ELR (cell line): ENCODE results near the gene SLA2.

Source experiments
- DNase-seq: peaks from one replicate; pipeline ENCODE4 v3.0.0-alpha.2; 2015; ENCODE audit warnings: low read depth

SLA2 gene

DNA sequence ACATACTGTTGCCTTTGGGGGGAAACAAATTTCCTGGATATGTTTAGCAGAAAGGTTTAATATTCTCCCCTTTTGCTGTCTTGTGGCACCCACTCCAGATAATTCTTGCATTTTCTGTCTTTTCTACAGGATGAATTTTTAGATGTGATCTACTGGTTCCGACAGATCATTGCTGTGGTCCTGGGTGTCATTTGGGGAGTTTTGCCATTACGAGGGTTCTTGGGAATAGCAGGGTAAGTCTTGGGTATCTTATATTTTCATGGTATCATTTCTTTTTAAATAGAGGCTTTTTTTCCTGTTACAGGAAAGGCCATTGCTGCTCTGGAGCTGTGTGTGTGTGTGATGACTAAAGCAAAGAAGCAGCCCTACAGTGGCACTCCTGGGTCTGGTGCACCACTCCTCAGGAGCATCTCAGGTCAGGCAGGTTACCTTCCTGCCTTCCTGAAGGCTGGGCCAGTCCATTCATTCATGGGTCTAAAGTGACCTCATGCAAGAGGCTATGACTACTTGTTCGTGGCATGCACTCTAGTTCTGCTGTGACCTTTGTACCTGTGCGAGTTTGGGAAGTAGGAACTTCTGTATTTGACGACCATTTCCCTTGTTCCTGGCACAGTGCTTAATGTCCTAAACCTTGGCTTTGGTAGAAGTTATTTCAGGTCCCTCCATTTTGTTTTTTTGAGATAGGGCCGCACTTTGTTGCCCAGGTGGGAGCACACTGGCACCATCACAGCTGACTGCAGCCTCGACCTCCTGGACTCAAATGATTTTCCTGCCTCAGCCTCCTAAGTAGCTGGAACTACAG, 38.2 kb downstream of the SLA2 start:
- DNase-seq, result peak; percentile 41

DNA sequence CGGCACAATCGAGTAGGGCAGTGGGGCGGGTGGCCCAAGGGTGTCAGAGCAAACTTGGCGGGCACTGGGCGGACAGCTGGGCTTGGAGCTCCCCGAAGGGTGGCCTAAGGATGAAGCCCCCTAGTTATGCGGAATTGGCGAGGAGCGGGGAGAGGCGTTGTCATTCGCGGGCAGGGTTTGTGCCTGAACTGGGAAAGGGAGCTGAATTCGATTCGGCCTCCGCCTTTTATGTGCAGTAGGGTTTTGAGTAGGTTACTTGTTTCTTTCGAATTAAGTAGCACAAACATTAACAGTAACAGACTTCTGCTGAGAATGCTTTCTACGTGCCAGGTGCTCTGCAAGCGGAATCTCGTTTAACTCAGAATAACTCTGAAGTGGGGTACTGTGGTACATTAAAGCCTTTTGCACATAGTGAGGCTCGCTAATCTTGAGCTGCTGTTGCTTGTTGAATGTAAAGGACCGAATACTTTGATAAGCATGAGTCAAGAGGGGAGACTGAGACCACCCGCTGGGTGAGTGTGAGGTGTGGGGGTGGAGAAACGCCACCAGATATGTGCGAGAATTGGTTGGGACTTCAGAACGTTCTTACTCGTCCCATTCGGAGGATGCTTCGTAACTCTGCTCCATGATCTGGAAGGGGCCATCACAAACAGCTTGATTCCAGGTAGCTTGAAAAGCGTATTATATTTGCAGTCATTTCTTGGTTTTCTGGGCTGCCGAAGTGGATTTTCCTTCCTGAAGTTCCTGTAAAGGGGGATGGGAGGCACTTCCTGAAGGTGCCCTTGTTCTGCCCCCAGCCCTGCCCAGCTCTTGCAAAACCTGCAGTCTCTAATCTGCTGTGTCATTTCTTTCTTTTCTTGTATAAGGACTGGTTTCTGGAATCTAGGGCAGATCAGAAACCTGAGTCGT, 39.6 kb downstream of the SLA2 start:
- peak; percentile 50 for DNase-seq

DNA sequence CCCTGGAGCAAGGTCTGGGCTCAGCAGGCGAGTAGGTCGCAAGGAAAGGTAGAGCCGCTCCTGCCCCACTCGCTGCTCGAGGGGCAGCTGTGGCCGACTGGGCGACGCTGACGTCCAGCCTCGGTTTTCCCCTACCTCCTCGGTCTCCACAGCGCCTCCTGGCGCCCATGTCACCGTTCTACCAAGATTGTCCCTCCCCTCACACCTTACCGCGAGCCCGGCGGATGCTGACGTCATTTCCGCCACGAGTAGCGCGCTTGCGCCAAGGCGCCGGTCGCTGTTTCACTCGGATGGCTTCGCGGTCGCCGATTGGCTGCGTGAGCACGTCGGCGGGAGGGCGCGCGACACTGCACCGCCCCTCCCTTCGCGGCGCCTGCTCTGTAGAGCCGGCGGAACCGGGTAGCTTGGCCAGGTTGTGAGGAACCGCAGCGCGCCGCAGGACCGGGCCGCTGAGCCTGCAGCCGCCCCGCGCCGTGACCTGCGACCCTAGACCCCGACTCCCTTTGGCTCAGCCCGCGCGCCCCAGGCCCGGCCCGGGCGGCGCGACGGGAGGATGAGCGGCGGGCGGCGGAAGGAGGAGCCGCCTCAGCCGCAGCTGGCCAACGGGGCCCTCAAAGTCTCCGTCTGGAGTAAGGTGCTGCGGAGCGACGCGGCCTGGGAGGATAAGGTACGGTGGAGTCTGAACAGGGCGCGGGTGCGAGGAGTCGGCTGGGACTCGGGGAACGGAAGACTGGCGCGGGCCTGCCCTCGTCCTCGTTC, 40.4 kb downstream of the SLA2 start, which contains the start of gene RAB5IF:
RAB5IF (plus strand) TSS at position 381 of the 759 bp plus-strand sequence; CDS start at position 554, 173 bp downstream.
- peak; percentile 100 for DNase-seq

DNA sequence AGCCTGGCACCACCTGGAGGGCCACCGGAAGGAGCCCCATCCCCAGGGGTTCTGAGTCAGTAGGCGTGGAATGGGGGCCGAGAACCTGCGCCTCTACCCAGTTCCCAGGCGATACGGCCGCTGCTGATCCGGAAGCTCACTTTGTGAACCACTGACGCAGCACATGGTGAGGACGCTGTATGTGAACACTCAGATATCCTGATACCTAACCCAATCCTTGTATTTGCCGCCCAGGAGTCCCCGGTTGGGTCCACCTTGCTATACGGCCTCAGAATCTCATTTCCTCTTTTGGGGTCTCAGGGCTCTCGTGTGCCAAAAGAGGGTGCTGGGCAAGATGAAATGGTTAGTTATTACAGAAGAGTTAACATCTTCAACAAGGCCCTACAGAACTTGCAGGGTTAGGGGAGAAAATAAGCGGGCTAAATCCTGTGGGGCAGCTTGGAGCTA, 41.0 kb downstream of the SLA2 start:
- no peak for DNase-seq

DNA sequence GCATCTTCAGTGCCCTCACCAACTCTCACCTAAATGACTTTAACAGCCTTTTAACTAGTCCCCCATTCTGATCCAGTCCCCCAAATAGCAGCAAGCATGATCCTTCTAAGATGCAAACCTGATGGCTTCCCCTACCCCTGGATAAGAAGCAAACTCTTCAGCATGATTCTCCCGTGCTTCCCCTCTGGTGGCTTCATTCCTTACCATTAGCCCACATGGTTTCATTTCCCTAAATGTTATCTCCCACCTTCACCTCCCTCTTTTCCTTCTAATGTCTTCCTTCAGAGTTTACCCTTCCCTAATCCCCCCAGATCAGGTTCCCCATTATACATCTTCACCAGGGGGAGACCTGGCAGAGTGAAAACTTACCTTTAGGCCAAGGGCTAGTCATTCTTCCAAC, 44.5 kb downstream of the SLA2 start:
- no peak for DNase-seq

DNA sequence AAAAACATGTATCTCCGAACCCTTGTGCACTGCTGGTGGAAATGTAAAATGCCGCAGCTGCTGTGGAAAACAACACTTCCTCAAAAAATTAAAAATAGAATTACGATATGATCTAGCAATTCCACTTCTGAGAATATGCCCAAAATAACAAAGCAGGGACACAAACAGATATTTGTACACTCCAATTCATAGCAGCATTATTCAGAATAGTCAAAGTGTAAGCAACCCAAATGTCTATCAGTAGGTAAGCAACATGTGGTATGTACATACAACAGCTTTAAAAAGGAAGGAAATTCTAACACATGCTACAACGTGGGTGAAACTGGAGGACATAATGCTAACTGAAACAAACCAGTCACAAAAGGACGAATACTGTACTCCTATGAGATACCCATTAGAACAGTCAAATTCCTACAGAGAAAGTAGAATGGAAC, 46.1 kb downstream of the SLA2 start:
- DNase-seq, result no peak

DNA sequence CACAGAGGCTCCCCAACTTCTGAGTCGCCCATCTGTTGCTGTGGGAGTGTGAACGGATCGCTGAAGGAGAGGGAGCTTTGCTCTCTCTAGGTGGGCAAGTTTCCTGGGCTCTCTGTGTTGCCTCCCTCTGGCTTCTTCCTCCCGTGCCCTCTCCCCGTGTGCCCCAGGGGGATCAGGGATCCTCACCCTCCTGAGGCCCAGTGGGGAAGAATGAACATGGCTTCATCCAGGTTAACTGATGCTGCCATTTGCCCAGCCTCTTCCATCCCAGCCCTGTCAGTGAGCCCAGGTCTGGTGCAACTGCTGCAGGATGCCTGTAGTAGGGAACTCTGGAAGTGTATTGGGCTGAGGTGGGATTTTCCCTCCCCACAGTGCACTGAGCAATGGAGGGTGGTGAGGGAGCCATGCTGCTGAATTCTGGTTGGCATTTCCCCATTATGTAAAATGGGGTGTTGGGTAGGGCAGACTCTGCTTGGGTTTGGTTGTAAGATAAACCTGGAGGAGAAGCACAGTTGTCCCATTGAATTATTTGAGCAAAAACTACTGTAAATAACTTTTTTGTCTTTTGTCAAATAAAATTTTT, 52.6 kb downstream of the SLA2 start:
- DNase-seq, result no peak

DNA sequence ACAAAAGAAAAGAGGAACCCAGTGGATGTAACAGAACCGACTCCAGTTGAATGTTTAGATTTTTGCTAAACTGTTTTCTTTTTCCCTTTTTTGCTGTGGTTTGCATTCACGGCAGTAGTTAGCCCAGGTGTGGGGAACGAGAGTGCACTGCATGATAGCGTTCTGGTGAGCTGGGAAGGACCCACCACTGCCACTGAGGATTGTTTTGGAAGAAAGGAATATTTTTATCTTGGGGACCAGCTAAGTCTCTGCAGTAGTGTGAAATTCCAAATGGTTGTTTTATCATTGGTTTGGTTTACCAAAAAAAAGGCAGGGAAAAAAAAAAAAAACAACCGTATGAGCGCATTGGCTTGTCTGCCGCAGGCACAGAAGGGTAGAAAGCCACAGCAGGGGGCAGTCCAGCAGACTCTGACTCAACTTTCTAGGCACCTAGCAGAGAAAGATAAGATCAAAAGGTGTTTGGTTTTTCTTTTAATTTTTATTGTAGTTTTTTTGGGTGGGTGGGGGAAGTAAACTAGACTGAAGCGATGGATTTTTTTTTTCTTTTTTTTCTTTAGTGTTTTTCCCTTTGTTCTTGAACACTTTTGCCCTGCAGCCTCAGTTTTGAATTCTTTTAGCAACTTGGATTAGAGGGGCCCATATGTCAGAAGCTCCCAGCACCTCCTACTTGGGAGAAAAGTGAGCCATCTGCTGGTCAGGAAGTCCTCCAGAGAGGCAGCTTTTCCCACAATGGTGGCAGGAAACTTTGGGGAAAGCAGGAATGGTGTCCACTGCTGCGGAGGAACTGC, 53.9 kb downstream of the SLA2 start:
- peak; percentile 66 for DNase-seq

DNA sequence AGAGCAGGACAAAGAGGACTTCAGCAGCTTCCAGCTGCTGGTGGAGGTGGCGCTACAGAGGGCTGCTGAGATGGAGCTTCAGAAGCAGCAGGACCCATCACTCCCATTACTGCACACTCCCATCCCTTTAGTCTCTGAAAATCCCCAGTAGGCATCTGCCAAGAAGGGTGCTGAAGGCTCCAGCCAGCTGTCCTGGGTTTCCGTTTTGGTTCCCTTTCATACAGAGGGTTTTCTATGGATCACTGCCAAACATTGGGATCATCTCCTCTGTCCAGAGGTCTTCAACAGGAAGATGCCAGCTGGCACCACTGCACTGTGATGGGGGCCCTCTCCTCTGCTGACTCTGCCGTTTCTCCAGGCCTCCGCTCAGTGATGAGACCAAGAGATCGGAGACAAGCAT, 54.7 kb downstream of the SLA2 start:
- no peak for DNase-seq

DNA sequence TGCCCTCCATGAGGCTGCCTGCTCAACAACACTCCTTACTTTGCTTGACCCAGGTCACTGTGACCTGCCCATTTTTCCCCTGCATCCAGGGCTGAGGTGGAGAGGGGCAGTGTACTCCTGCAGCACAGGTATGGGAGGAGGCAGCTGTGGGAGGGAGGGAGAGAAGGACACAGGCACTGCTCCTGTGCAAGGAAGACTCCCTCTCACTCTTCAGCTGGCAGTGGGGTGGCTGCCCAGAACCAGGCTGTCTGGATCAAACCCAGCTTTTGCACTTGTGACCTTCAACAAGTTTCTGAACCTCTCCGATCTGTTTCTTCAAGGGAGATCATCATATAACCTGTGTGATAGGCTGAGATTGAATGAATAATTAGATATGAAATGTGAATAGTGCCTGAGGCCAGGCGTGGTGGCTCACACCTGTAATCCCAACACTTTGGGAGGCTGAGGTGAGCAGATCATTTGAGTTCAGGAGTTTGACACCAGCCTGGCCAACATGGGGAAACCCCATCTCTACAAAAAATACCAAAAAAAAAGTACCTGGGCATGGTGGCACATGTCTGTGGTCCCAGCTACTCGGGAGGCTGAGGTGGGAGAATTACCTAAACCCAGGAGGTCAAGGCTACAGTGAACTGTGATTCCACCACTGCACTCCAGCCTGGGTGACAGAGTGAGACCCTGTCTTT, 58.5 kb downstream of the SLA2 start:
- DNase-seq, result no peak

DNA sequence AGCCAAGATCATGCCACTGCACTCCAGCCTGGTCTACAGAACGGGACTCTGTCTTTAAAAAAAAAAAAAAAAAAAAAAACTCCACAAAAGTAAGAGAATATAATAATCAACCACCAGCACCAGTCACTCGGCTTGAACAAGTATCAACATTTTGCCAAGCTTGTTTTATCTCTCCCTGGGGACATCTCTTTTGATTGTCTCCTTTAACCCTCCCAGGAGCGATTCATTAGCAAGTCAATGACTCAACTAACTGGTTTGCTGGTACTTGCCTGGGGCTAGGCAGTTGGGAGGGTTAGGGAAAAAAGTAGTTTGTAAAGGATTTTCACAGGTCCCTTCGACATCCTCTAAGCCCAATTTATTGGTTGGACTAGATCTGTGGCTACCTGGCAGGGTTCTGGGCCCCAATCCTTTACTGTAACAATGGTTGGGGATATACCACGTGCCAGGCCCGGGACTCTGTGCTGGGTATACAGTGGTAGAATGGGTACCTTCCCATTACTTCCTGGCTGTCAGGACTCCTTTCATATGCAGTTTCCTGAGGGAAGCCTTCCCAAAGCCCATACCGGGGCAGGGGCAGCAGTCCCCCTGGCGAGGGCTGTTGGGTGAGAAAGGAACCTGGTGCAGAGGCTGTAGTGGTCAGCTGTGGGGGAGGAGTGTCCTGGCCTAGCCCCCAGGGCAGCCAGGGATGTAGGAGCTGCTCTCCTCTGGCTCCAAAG, 60.4 kb downstream of the SLA2 start:
- DNase-seq, result peak; percentile 91

DNA sequence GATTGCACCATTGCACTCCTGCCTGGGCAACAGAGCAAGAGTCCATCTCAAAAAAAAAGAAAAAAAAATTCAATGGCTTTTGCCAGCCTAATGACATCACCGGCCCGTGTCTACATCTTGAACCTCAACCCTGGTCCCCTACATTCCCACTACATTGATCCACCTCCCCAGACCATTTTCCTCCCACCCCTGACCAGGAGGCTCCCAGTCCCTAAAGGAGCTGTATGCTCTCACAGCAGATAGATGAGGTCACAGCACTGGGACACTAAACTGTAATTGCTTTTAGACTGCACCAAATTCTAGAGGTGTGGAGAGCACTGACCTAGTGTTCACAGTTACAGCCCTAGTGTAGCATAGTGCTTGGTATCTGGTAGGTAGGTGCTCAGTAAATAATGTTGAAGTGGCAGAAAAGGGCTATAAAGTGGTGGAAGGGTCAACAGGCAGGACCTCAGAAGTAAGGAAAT, 61.9 kb downstream of the SLA2 start:
- DNase-seq, result no peak

DNA sequence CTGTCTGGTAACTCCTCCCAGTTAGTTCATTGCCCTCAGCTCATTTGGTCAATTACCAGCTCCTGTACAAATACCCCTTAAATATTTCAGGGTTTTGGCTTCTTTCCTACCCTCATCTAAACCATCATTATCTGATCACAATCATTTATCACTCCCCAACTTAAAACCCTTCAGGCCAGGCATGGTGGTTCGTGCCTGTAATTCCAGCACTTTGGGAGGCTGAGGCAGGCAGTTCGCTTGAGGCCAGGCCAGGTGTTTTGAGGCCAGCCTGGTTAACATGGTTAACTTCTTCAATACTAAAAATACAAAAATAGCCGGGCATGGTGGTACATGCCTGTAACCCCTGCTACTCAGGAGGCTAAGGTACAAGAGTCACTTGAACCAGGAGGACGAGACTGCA, 63.2 kb downstream of the SLA2 start:
- DNase-seq, result no peak

DNA sequence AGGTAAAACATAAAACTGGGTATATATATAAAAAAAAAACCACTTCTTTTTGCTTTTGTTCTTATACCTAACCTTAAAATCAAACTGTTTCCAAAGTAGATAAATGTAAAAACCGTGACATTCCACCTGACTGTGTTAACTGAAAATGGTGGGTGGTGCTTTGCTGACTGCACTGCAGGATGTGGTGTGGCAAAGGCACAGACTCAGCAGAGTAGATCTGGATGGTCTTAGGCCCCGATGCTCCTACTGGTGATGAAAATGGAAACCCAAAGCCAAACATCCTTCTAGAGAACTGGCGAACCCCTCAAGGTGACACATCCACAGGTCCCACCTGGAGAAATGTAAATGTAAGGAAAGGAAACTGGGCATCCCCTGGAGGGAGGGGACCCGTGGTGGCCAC, 63.7 kb downstream of the SLA2 start:
- DNase-seq, result no peak

DNA sequence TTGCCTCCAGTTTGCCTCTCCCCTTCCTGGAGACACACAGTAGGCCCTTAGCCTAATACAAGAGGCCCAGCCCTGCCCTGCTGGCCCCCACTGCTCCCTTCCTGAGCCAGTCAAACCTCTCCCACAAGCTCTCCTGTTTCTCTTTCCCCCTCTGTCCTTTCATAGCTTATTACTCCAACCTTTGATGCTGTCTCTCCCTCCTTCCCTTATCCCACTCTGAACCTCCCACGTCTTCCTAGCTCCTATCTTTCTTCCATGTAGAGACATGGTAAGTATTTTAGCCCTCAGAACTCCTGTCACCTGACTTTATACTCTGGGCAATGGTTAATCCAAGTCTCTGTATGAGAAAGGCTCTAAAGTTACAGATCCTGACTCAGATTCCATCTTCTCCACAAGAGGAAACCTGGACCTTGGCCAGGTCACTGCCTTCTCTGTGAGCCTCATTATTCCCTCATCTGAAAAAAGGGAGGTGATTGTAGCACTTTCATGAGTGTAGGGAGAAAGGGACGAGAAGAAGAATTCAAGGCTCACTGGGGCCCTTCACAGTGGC, 65.9 kb downstream of the SLA2 start:
- peak; percentile 47 for DNase-seq

DNA sequence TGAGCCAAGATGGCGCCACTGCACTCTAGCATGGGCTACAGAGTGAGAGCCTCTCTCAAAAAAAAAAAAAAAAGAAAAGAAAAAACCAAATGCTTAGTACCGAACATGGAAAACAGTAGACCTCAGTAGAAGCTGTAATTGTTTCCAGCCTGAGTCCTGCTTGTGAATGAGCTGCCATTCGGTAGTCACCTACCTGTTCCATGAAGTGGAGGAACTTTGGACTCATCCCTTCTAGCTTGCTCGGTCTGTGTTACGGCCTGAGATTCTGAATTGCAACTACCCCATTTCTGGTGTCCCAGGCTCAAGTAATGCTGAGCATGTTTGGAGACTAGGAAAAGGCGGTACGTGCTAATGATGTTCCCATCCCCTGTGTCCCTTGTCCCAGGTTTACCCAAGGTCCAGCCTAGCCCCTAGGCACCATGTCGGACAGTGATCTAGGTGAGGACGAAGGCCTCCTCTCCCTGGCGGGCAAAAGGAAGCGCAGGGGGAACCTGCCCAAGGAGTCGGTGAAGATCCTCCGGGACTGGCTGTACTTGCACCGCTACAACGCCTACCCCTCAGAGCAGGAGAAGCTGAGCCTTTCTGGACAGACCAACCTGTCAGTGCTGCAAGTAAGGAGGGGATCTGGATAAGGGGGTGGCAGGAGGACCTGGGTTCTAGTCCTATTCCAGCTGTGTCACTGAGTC, 67.5 kb downstream of the SLA2 start:
- DNase-seq, result no peak

DNA sequence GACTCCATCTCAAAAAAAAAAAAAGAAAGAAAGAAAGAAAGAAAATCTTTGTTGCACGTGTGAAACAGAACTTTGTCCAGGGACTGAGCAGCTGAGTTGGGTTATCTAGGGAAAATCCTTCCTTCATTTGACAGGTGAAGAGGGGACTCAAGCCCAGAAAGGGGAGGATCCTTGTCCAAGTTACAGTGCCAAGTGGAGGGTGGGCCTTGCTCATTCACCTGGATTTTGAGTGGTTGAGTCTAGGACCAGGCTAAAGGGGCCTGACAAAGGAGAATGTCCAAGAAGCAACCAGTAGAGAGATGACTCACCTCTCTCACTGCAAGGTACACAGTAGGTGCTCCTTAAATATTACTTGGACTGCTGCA, 69.9 kb downstream of the SLA2 start:
- DNase-seq, result no peak

DNA sequence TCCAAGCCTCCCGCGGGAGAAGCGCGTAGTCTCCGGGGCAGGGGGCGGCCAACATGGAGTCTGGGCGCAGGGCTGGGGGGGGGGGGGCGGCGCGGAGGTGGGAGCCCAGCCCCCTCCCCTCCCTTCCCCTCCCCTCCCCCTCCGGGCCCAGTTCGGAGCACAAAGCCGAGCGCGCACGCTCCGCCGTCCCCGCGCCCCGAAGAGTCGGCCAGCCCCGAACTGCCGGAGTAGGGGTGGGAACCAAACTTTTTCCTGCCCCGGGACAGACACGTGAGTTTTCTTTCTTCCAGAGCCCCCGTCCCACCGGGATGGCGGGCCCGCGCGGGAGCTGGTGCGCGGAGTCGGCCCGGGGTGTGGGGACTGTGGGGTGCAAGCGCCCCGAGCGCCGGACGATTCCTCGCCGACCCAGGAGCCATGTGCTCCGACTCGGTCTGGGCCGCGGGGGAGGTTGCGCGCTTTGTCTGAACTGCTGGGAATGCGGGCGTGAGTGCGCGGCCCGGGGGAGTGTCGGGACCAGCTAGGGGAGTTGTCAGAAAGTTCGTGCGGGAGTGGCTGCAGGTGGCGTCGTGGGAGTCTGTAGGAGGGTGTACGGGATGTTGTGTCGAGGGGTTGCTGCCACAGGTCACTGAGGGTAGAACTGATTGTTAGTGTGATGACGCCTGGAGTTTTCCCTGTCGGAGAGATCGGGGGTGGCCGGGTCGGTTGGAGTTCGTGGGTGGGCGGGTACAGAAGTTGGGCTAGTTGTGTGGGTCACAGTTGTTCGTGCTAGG, 71.4 kb downstream of the SLA2 start:
- DNase-seq, result peak; percentile 77
